Effector CD8-positive, alpha-beta T cell (primary cell): ENCODE measurements around the gene RAD17.

ENCODE experiments used
- DNase-seq: peaks from one replicate; lab custom pipeline; 2025; lab: John Stamatoyannopoulos, UW

RAD17 gene

GRCh38 chr5:69462170-69462569 is 92.6 kb downstream of the RAD17 start:
- no peak for DNase-seq
